H1 (cell line): ENCODE results near the gene SELPLG. TPM values are rescaled to one million over a fixed set of nuclear protein-coding genes. Genes with fewer than 3 reads are reported as not detected.

Experiments
- ATF3 ChIP-seq: IDR thresholded peaks from 2 replicates; pipeline ENCODE4 v1.6.1; 2011; ENCODE audit warnings: low read depth, mild to moderate bottlenecking, low read length; ENCODE audit not compliant: insufficient read depth
- BACH1 ChIP-seq: IDR thresholded peaks from 2 replicates; pipeline ENCODE4 v1.6.1; 2012; ENCODE audit warnings: low read length, improper control_type of control experiment
- CEBPB ChIP-seq: IDR thresholded peaks from 2 replicates; pipeline ENCODE4 v1.6.1; 2012; ENCODE audit warnings: low read depth, low read length
- CHD7 ChIP-seq: fragments of 300-600 bp; sonication (generic); IDR thresholded peaks from 2 replicates; pipeline ENCODE4 v1.7.1; 2012; ENCODE audit warnings: low read length, moderate library complexity, mild to moderate bottlenecking, inconsistent platforms; ENCODE audit not compliant: insufficient replicate concordance
- EGR1 ChIP-seq: IDR thresholded peaks from 2 replicates; pipeline ENCODE4 v1.6.1; 2011; ENCODE audit warnings: low read depth, low read length, borderline replicate concordance
- NRF1 ChIP-seq: IDR thresholded peaks from 2 replicates; pipeline ENCODE4 v1.6.1; 2011; ENCODE audit warnings: mild to moderate bottlenecking, low read depth, low read length, improper control_type of control experiment
- YY1 ChIP-seq: IDR thresholded peaks from 2 replicates; pipeline ENCODE4 v1.6.1; 2011; ENCODE audit warnings: low read depth, mild to moderate bottlenecking, low read length
- polyA plus RNA-seq, 7 experiments: library from polyadenylated mRNA; depleted of rRNA in 3 of 7; stranded (reverse) in 5 of 7; unstranded in 2 of 7; fragments of >200 nt in 5 of 7; fragments of 200-250 nt in 2 of 7; gene quantifications; 1 replicate in 5 of 7; 2 replicates in 1 of 7; 4 replicates in 1 of 7; pipeline versions ENCODE4 v1.2.1 to v1.2.3, GENCODE V29; 2011 to 2013; ENCODE audit warnings: missing spikeins in 2 of 7, mixed read lengths in 2 of 7
- total RNA-seq: library from RNA; stranded (reverse); fragmentation: NEBNext Ultra II Directional; extraction: Animal tissue kit (Norgen Biotek cat#: 25700); gene quantifications from 2 replicates; pipeline ENCODE4 v1.2.1, GENCODE V29; 2021
- TF ChIP-seq, protein P1 (sequence below): IDR thresholded peaks from 2 replicates; pipeline ENCODE4 v1.6.1; 2012; ENCODE audit warnings: inconsistent platforms

Gene SELPLG
- total and polyA plus RNA-seq, 2 of the 8 experiments (the other 6 are each of a cell fraction or from before 2014, with no cell fraction given) = 0.18 TPM; not detected in 1

GRCh38 chr12:108594960-108595710 is 38.6 kb downstream of the SELPLG start (continued):
- TF ChIP-seq ATF3 (no peak), BACH1 (no peak), CHD7 (no peak), NRF1 (no peak), CEBPB (no peak), YY1 (no peak), EGR1 (no peak)
- TF ChIP-seq, protein P1, sequence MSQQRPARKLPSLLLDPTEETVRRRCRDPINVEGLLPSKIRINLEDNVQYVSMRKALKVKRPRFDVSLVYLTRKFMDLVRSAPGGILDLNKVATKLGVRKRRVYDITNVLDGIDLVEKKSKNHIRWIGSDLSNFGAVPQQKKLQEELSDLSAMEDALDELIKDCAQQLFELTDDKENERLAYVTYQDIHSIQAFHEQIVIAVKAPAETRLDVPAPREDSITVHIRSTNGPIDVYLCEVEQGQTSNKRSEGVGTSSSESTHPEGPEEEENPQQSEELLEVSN = no peak
